Heart right ventricle (tissue), 16 donors: Measurements from ENCODE around the gene THSD7A. TPM values are rescaled to one million over a fixed set of nuclear protein-coding genes. Genes with fewer than 3 reads are reported as not detected.

Source experiments
- ATAC-seq, 8 donors: fragments of 200-7000 bp; cut with Tn5 transposase; one replicate each; pipeline ENCODE4 v1.9.1; 2020; ENCODE audit warnings: mild to moderate bottlenecking in 8 of 8, moderate library complexity in 8 of 8, moderate number of reproducible peaks in 1 of 8
- DNase-seq, 2 donors: peaks; one replicate each; pipeline ENCODE4 v3.0.0-alpha.2; 2020
- H3K27ac ChIP-seq, 10 donors: fragments of 200-600 bp; sonication (generic) in 2 of 10; one replicate each; pipeline versions ENCODE4 v1.5.0 to v1.8.0; 2020 to 2022; ENCODE audit warnings: mild to moderate bottlenecking in 3 of 10
- H3K27me3 ChIP-seq, 7 donors: fragments of 200-600 bp; one replicate each; pipeline ENCODE4 v1.8.0; 2021 to 2022; ENCODE audit warnings: mild to moderate bottlenecking in 2 of 7
- H3K36me3 ChIP-seq, 9 donors: fragments of 200-600 bp; sonication (generic) in 1 of 9; one replicate each; pipeline versions ENCODE4 v1.5.0 to v1.8.0; 2020 to 2022; ENCODE audit warnings: mild to moderate bottlenecking in 2 of 9
- H3K4me1 ChIP-seq, 9 donors: fragments of 200-600 bp; sonication (generic) in 1 of 9; one replicate each; pipeline versions ENCODE4 v1.5.0 to v1.8.0; 2020 to 2022; ENCODE audit warnings: mild to moderate bottlenecking in 4 of 9
- H3K4me3 ChIP-seq, 10 donors: fragments of 200-600 bp; sonication (generic) in 2 of 10; one replicate each; pipeline versions ENCODE4 v1.5.0 to v1.8.0; 2020 to 2022; ENCODE audit warnings: mild to moderate bottlenecking in 7 of 10, moderate library complexity in 2 of 10
- H3K9me3 ChIP-seq, 11 donors: fragments of 200-600 bp in 10 of 11; sonication (generic) in 2 of 11; one replicate each; pipeline versions ENCODE4 v1.5.0 to v1.8.0; 2013 to 2022; ENCODE audit warnings: mild to moderate bottlenecking in 2 of 11, control low read depth in 1 of 11, moderate library complexity in 1 of 11
- CTCF ChIP-seq, 9 donors: fragments of 200-600 bp; sonication (generic) in 2 of 9; IDR thresholded peaks; one replicate each; pipeline versions ENCODE4 v1.5.0 to v1.8.0; 2021 to 2022; ENCODE audit warnings: antibody characterized with exemption in 9 of 9, mild to moderate bottlenecking in 5 of 9, moderate library complexity in 1 of 9
- WGBS, 2 donors: extraction: QIAGEN DNeasy Blood & Tissue Kit; methylation state at CpG; one replicate each; pipeline ENCODE4 v1.1.7; 2013; ENCODE audit warnings: inconsistent platforms in 1 of 2; 5-methylcytosine and 5-hydroxymethylcytosine counted together
- intact Hi-C, 10 donors: fragments of 100-400 bp; cut with DNase I; formaldehyde crosslinking; loops; one replicate each; pipeline versions ENCODE4 v1.11.1 to v1.14.2; 2022
- polyA plus RNA-seq, 2 donors: library from polyadenylated mRNA; stranded (reverse); fragments of 200-250 nt; gene quantifications; one replicate each; pipeline ENCODE4 v1.2.3, GENCODE V29; 2013
- total RNA-seq, 10 donors: library from RNA; stranded (reverse); fragmentation: NEBNext Ultra II Directional in 3 of 10; extraction: Animal tissue kit (Norgen Biotek cat#: 25700) in 3 of 10; gene quantifications; one replicate each; pipeline versions ENCODE4 v1.2.1 to v1.2.4, GENCODE V29; 2021 to 2023
- donor health status: Arrhythmogenic right ventricular cardiomyopathy.
- donor health status: ischemic (EF 13 %, LVEDD 7.1; RV severe dilation, severe dysfunction).
- donor health status: healthy with polysubstance abuse.
- donor health status: DM: no; HTN: yes; CAD: no.
- donor health status: DM: no; HTN: no; CAD: no.
- donor health status: ischemic (EF 25% LVEDD 6.9; RV normal size, moderate dysfunction).
- donor health status: ischemic (EF 25% LVEDD 5.7; RV mildly dilated, moderate dysfunction).
- donor health status: healthy.
- donor health status: DM: yes; HTN: yes; CAD: no.
- donor health status: Ischemic cardiomyopathy.
- donor health status: ischemic (EF 35%, LVEDD 5.7; RV mildly dilated, moderate dysfunction).
- donor health status: nonischemic (EF 11% LVEDD 7.7; RV severe dilation, severe dysfunction).
- donor health status: DM: yes; HTN: yes; CAD: no.
- donor health status: PGD.
- donor health status: ischemic (EF 29% LVEDD 5.4; RV normal size, mild dysfunction).
- donor health status: nonischemic (EF 23%, LVEDD 6.1; RV moderate dilation, normal function).

The THSD7A gene
- total and polyA plus RNA-seq, 12 donors = 0.22 to 3.4 (median 1.2) TPM

GRCh38 chr7:11667810-11668185 is 164.2 kb downstream of the THSD7A start:
- H3K9me3 ChIP-seq = no peaks in the 10 kb centered on the region
- no peaks in the 10 kb centered on the region for H3K4me1 ChIP-seq
- H3K36me3 ChIP-seq = no peaks in the 10 kb centered on the region
- intact Hi-C loops = no loop called here
- H3K27me3 ChIP-seq = no peaks in the 10 kb centered on the region
- no peak overlapping the region for H3K4me3 ChIP-seq
- TF ChIP-seq CTCF (IDR thresholded peaks at IDR 0.05) = no peak
- WGBS, 2 donors = 69 to 85% methylated on average over 2 of the region's 2 CpGs
- no peak overlapping the region for H3K27ac ChIP-seq
- ATAC-seq (no peak), DNase-seq (no peak)

- no peaks in the 10 kb centered on the region for H3K9me3 ChIP-seq
- no peaks in the 10 kb centered on the region for H3K4me1 ChIP-seq
- WGBS, 2 donors = 82 to 87% methylated on average over 7 of the region's 7 CpGs
- TF ChIP-seq CTCF (IDR thresholded peaks at IDR 0.05) = no peak
- no peaks in the 10 kb centered on the region for H3K27me3 ChIP-seq
- intact Hi-C loops = no loop called here
- no peak overlapping the region for H3K27ac ChIP-seq
- no peaks in the 10 kb centered on the region for H3K36me3 ChIP-seq
- H3K4me3 ChIP-seq = no peak overlapping the region
- no peak for ATAC-seq
- DNase-seq = no peak
Observed at GRCh38 chr7:11667071-11667809, 164.8 kb downstream of the THSD7A start.

GRCh38 chr7:11665357-11665756 is 166.6 kb downstream of the THSD7A start:
- DNase-seq (no peak), ATAC-seq (no peak)
- intact Hi-C loops = no loop called here
- no peak for TF ChIP-seq CTCF (IDR thresholded peaks at IDR 0.05)
- Histone ChIP-seq H3K27me3 (no peaks in the 10 kb centered on the region), H3K4me3 (no peak overlapping the region), H3K4me1 (no peaks in the 10 kb centered on the region), H3K9me3 (no peaks in the 10 kb centered on the region), H3K27ac (no peak overlapping the region), H3K36me3 (no peaks in the 10 kb centered on the region)
- WGBS, 2 donors = 81 to 88% methylated on average over 3 of the region's 3 CpGs

- Histone ChIP-seq H3K4me3 (no peak overlapping the region), H3K36me3 (no peaks in the 10 kb centered on the region), H3K27me3 (no peaks in the 10 kb centered on the region), H3K9me3 (no peaks in the 10 kb centered on the region), H3K4me1 (no peaks in the 10 kb centered on the region), H3K27ac (no peak overlapping the region)
- WGBS, 2 donors = 97% methylated on average over 1 of the region's 1 CpG
- ATAC-seq = no peak
- intact Hi-C loops = no loop called here
- TF ChIP-seq CTCF (IDR thresholded peaks at IDR 0.05) = no peak
- DNase-seq = no peak
Observed at GRCh38 chr7:11655642-11656041, 176.4 kb downstream of the THSD7A start.
